ENCODE data around the gene FAM78A. TPM values are rescaled to one million over a fixed set of nuclear protein-coding genes. Genes with fewer than 3 reads are reported as not detected.
A peak's percentile ranks its signal among the peaks of the same experiment; 100 is the strongest.
"Not testable (repeated sequence)": the region's sequence is repeated elsewhere in the genome, so short reads cannot be mapped to it uniquely, and the experiment has no call there.

Gene FAM78A
- total RNA-seq, 1 experiment from 2014 or later, result 3.0 TPM

DNA sequence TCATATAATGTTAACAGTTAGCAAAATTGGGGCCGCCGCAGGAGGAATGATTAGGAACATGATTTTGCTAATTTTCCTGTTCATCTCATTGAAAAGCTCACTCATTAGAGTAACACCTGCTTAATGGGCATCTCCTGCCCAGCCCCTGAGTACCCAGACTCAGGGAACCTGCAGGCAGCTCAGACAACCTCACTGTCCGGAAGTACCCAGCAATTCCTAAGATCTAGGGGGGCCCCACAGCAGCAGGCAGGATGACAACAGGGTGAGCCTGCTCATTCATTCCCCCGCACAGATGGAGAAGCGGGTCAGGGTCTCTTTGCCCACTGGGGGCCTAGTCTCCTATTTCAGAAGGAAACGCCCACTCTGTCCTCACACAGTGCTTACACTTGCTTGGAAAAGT lies 12.6 kb downstream of the FAM78A start:
- POLR2A ChIA-PET, result no interaction called here
- Mint-ChIP-seq H3K27me3 (ENCODE audit: low read depth) (no peaks in the 10 kb centered on the region), H3K4me3 (no peak overlapping the region), H3K36me3 (no peaks in the 10 kb centered on the region), H3K4me1 (0 out of 2 replicates have a peak, but pooled peaks cover 2% of the 10 kb centered on the region), H3K27ac (0 out of 2 replicates have a peak overlapping the region, but pooled peaks have one; percentile 45), H3K9me3 (no peaks in the 10 kb centered on the region)
- DNase-seq (ENCODE audit: low spot score) (no peak), ATAC-seq (no peak)
- TF ChIP-seq, protein P1, sequence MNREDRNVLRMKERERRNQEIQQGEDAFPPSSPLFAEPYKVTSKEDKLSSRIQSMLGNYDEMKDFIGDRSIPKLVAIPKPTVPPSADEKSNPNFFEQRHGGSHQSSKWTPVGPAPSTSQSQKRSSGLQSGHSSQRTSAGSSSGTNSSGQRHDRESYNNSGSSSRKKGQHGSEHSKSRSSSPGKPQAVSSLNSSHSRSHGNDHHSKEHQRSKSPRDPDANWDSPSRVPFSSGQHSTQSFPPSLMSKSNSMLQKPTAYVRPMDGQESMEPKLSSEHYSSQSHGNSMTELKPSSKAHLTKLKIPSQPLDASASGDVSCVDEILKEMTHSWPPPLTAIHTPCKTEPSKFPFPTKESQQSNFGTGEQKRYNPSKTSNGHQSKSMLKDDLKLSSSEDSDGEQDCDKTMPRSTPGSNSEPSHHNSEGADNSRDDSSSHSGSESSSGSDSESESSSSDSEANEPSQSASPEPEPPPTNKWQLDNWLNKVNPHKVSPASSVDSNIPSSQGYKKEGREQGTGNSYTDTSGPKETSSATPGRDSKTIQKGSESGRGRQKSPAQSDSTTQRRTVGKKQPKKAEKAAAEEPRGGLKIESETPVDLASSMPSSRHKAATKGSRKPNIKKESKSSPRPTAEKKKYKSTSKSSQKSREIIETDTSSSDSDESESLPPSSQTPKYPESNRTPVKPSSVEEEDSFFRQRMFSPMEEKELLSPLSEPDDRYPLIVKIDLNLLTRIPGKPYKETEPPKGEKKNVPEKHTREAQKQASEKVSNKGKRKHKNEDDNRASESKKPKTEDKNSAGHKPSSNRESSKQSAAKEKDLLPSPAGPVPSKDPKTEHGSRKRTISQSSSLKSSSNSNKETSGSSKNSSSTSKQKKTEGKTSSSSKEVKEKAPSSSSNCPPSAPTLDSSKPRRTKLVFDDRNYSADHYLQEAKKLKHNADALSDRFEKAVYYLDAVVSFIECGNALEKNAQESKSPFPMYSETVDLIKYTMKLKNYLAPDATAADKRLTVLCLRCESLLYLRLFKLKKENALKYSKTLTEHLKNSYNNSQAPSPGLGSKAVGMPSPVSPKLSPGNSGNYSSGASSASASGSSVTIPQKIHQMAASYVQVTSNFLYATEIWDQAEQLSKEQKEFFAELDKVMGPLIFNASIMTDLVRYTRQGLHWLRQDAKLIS (CRISPR knock-in tag; IDR thresholded peaks at IDR 0.05; ENCODE audit: borderline replicate concordance), result no peak
- TF ChIP-seq, protein P2, sequence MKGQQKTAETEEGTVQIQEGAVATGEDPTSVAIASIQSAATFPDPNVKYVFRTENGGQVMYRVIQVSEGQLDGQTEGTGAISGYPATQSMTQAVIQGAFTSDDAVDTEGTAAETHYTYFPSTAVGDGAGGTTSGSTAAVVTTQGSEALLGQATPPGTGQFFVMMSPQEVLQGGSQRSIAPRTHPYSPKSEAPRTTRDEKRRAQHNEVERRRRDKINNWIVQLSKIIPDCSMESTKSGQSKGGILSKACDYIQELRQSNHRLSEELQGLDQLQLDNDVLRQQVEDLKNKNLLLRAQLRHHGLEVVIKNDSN (CRISPR knock-in tag; IDR thresholded peaks at IDR 0.05), result no peak
- TF ChIP-seq, protein P3, sequence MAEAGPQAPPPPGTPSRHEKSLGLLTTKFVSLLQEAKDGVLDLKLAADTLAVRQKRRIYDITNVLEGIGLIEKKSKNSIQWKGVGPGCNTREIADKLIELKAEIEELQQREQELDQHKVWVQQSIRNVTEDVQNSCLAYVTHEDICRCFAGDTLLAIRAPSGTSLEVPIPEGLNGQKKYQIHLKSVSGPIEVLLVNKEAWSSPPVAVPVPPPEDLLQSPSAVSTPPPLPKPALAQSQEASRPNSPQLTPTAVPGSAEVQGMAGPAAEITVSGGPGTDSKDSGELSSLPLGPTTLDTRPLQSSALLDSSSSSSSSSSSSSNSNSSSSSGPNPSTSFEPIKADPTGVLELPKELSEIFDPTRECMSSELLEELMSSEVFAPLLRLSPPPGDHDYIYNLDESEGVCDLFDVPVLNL (CRISPR knock-in tag; IDR thresholded peaks at IDR 0.05; ENCODE audit: borderline replicate concordance, low read depth), result no peak
- TF ChIP-seq, protein P4, sequence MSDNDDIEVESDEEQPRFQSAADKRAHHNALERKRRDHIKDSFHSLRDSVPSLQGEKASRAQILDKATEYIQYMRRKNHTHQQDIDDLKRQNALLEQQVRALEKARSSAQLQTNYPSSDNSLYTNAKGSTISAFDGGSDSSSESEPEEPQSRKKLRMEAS (CRISPR knock-in tag; IDR thresholded peaks at IDR 0.05), result no peak
- no peak for TF ChIP-seq NR2C2 (CRISPR knock-in tag; IDR thresholded peaks at IDR 0.05)
- CTCF ChIA-PET, result interaction anchor here (0.7 to 1.6 kb wide), 3 partner anchors 73 to 570 kb away, joined by 3 to 9 read pairs (median 4); partner anchors contain the start of gene EXOSC2

DNA sequence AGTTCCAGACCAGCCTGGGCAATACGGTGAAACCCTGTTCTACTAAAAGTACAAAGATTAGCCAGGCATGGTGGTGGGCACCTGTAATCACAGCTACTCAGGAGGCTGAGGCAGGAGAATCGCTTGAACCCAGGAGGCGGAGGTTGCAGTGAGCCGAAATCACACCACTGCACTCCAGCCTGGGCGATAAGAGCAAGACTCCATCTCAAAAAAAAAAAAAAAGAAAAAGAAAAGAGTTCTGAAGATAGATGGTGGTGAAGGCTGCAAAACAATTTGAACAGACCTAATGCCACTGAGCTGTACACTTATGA lies 13.3 kb downstream of the FAM78A start:
- H3K36me3 Mint-ChIP-seq; POLR2A ChIA-PET; ATAC-seq; H3K27me3 Mint-ChIP-seq (ENCODE audit: low read depth); H3K4me3 Mint-ChIP-seq; H3K9me3 Mint-ChIP-seq; H3K4me1 Mint-ChIP-seq; DNase-seq (ENCODE audit: low spot score): not testable (repeated sequence)
- CTCF ChIA-PET, result interaction anchor here (0.7 kb wide), 1 partner anchor 570 kb away, joined by 4 read pairs; the partner anchor contains the start of gene EXOSC2
- 0 out of 2 replicates have a peak overlapping the region, but pooled peaks have one; percentile 13 for H3K27ac Mint-ChIP-seq

DNA sequence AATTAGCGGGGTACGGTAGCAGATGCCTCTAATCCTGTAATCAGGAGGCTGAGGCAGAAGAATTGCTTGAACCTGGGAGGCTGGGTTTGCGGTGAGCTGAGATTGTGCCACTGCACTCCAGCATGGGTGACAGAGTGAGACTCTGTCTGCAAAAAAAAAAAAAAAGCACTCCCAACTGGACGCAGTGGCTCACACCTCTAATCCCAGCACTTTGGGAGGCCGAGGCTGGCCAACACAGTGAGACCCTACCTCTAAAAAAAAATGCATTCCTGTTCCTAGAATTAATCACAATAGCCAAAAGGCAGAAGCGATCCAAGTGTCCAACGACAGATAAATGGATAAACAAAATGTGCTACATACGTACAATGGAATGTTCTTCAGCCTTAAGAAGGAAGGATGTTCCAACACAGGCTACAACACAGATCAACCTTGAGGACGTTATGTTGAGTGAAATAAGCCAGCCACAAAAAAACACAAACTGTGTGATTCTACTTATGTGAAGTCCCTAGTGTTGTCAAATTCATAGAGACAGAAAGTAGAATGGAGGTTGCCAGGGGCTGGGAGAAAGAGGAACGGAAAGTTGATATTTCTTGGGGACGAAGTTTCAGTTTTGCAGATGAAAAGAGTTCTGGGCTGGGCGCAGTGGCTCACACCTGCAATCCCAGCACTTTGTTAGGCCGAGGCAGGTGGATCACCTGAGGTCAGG lies 13.8 kb downstream of the FAM78A start:
- no peak for ATAC-seq
- Mint-ChIP-seq H3K4me1 (0 out of 2 replicates have a peak, but pooled peaks cover 2% of the 10 kb centered on the region), H3K27ac (peak overlapping the region; percentile 13; the same call in 1 of the 2 replicates)

DNA sequence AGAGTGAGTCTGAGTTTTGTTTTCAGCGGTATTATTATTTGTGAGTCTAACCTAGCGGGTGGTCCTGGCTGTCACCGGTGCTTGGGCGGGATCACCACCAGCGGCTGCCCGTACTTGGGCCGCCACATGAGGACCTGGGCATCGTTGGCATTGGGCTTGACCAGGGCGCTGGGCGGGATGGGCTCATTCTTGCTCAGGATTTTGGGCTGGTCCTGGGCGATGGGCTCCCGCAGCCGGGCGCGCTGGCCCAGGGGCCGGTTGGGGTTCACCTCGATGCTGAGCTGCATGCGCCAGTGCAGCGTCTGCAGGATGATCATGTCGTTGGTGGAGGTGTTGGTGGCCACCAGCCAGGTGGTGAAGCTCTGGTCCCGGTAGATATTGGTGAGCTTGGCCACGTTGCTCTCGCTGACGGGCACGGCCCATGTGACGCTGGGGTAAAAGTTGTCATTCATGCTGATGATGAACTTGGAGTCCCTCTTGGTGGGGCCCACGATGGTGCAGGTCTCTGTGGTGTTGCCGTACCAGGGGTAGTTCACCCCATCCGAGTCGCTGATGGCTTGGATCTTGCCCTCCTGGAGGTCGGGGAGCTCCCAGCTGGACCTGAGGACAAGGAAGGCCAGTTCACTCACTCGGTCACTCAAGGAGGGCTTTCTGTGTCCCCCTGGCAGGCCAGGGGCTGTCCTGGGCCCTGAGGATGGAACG lies 15.4 kb downstream of the FAM78A start:
- H3K36me3 Mint-ChIP-seq, result no peaks in the 10 kb centered on the region
- no peak for ATAC-seq
- POLR2A ChIA-PET, result interaction anchor here (1.2 kb wide), 1 partner anchor 13 kb away, joined by 3 read pairs; no protein-coding TSS in a partner anchor
- H3K27me3 Mint-ChIP-seq (ENCODE audit: low read depth), result no peaks in the 10 kb centered on the region
- H3K27ac Mint-ChIP-seq, result no peak overlapping the region
- CTCF ChIA-PET, result interaction anchor here (2.9 kb wide), 1 partner anchor 76 kb away, joined by 9 read pairs; no protein-coding TSS in a partner anchor
- no peak for DNase-seq (ENCODE audit: low spot score)
- peaks cover 8% of the 10 kb centered on the region for H3K4me1 Mint-ChIP-seq
- no peak overlapping the region for H3K4me3 Mint-ChIP-seq
- no peaks in the 10 kb centered on the region for H3K9me3 Mint-ChIP-seq
- TF ChIP-seq ZNF138 (CRISPR knock-in tag; conservative IDR thresholded peaks at IDR 0.05), result no peak
- TF ChIP-seq ZNF121 (CRISPR knock-in tag; IDR thresholded peaks at IDR 0.05), result no peak
- no peak for TF ChIP-seq FOXJ3 (CRISPR knock-in tag; IDR thresholded peaks at IDR 0.05; ENCODE audit: borderline replicate concordance)
- TF ChIP-seq, protein P5, sequence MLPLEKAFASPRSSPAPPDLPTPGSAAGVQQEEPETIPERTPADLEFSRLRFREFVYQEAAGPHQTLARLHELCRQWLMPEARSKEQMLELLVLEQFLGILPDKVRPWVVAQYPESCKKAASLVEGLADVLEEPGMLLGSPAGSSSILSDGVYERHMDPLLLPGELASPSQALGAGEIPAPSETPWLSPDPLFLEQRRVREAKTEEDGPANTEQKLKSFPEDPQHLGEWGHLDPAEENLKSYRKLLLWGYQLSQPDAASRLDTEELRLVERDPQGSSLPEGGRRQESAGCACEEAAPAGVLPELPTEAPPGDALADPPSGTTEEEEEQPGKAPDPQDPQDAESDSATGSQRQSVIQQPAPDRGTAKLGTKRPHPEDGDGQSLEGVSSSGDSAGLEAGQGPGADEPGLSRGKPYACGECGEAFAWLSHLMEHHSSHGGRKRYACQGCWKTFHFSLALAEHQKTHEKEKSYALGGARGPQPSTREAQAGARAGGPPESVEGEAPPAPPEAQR (CRISPR knock-in tag; IDR thresholded peaks at IDR 0.05), result no peak
- no peak for TF ChIP-seq CREB1 (CRISPR knock-in tag; IDR thresholded peaks at IDR 0.05)
- TF ChIP-seq ZNF263 (CRISPR knock-in tag; IDR thresholded peaks at IDR 0.05; ENCODE audit: low read depth), result no peak
- TF ChIP-seq ZNF416 (CRISPR knock-in tag; IDR thresholded peaks at IDR 0.05), result no peak
- TF ChIP-seq, protein P6, sequence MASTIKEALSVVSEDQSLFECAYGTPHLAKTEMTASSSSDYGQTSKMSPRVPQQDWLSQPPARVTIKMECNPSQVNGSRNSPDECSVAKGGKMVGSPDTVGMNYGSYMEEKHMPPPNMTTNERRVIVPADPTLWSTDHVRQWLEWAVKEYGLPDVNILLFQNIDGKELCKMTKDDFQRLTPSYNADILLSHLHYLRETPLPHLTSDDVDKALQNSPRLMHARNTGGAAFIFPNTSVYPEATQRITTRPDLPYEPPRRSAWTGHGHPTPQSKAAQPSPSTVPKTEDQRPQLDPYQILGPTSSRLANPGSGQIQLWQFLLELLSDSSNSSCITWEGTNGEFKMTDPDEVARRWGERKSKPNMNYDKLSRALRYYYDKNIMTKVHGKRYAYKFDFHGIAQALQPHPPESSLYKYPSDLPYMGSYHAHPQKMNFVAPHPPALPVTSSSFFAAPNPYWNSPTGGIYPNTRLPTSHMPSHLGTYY (CRISPR knock-in tag; IDR thresholded peaks at IDR 0.05), result no peak
- TF ChIP-seq NR1H2 (CRISPR knock-in tag; IDR thresholded peaks at IDR 0.05), result no peak
- TF ChIP-seq, protein P7, sequence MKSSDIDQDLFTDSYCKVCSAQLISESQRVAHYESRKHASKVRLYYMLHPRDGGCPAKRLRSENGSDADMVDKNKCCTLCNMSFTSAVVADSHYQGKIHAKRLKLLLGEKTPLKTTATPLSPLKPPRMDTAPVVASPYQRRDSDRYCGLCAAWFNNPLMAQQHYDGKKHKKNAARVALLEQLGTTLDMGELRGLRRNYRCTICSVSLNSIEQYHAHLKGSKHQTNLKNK (CRISPR knock-in tag; IDR thresholded peaks at IDR 0.05), result no peak
- no peak for TF ChIP-seq PRRX2 (CRISPR knock-in tag; IDR thresholded peaks at IDR 0.05)

More for the DNA sequence above, 13.8 kb downstream of the FAM78A start:
- no peaks in the 10 kb centered on the region for H3K9me3 Mint-ChIP-seq
- no peak overlapping the region for H3K4me3 Mint-ChIP-seq
- no peaks in the 10 kb centered on the region for H3K27me3 Mint-ChIP-seq (ENCODE audit: low read depth)
- ChIA-PET POLR2A (no interaction called here), CTCF (interaction anchor here (0.5 kb wide), 1 partner anchor 79 kb away, joined by 4 read pairs; no protein-coding TSS in a partner anchor)
- TF ChIP-seq TP53 (CRISPR knock-in tag; IDR thresholded peaks at IDR 0.05), result no peak
- peak; percentile 47; the same call in 1 of the 2 replicates for TF ChIP-seq ZNF121 (CRISPR knock-in tag; IDR thresholded peaks at IDR 0.05)
- no peak for TF ChIP-seq NR1H2 (CRISPR knock-in tag; IDR thresholded peaks at IDR 0.05)
- no peak for DNase-seq (ENCODE audit: low spot score)
- H3K36me3 Mint-ChIP-seq, result no peaks in the 10 kb centered on the region
